HG03066 (cell line): Measurements from ENCODE around the gene SLC25A23.

ENCODE experiments used
- ATAC-seq: cut with Tn5 transposase; IDR thresholded peaks from one replicate; pipeline ENCODE4 v1.9.1; 2021; ENCODE audit warnings: low read depth; ENCODE audit not compliant: unreplicated experiment

Gene SLC25A23

DNA sequence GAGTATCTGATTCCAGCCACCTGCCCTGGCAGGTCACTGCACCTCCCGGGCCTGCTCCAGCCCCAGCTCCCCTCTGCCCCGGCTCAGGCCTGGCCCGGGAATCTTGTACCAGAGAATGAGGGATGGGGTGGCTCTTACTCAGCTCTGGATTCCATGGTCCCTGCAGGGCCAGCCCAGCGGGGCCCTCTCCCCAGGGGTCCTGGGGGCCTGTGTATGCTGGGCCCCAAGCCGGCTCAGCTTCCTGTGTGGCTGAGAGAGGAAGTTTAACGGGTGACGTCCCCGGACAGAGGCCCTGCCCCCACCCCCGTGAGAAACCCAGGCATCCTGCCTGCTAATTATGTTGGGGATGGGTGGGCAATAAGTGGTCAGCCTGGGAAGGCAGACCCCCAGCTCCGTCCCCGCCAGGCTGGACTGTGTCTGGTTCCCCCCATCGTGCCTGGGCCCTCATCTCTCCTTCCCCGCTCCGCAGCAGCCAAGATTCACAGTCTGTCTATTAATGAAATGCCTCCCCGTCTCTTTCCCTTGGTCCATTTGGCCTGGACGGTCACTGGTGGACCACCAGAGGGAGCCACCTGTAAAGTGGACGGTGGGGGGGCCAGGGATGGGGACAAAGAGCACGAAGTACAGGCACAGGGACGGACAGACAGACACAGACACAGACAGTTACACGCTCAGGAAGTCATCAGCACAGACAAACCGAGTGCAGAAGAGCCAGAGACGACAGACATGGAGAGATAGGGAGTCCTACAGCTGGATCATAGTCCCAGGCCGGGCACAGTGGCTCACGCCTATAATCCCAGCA, 22.1 kb upstream of the SLC25A23 start, which contains the start of gene DENND1C:
Gene DENND1C (minus strand): TSS at position 247 of the 802 bp plus-strand sequence. CDS start 92 bp downstream, at position 155.
- peak; percentile 74 for ATAC-seq

DNA sequence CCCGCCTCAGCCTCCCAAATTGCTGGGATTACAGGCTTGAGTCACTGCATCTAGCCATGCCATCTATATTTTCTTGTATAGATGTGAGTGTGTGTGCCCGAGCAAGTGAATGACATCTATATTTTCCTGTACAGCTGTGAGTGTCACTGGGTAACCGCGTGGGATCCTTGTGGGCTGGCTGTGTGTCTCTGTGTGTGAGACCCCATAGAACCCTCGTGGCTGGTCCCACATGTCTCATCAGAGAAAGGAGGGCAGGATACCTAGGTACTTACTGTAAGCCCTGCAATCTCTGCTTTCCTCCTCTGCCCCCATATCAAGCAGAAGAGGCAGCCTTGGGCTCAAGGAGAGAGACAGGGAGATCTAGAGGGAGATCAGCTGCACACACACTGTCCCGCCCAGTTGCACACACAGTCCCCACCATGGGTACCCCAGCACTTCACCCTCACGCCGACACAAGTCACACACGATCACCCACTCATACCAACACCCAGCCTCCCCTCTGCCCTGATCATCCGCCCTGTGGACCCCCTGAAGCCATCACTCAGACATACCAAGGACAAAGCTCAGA, 21.3 kb upstream of the SLC25A23 start:
- ATAC-seq: peak; percentile 13

DNA sequence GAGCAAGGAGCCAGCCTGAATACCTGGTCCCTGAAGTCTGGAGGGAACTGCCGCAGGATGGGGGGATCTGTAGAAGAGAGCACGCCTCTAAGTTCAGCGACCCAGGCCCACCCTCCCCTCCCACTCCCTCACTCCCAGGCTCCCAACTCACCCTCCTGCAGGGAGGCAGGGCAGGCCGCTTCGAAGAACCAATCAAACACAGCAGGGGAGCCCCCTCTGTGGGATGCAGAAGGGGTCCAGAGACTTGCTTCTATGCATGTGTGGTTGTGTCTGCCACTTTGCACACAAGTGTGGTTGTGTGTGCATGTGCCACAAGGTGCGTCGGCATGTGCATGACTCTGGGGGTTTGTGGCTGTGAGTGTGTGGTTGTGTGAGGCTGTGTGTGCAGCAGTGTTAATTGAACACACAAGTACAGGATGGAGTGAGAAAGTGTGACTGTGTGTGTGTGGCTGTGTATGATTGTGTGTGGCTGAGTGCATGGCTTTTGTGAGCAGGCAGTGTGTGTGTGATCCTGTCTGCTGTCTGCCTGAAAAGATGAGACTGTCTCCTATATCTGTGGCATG, 20.3 kb upstream of the SLC25A23 start:
- no peak for ATAC-seq

DNA sequence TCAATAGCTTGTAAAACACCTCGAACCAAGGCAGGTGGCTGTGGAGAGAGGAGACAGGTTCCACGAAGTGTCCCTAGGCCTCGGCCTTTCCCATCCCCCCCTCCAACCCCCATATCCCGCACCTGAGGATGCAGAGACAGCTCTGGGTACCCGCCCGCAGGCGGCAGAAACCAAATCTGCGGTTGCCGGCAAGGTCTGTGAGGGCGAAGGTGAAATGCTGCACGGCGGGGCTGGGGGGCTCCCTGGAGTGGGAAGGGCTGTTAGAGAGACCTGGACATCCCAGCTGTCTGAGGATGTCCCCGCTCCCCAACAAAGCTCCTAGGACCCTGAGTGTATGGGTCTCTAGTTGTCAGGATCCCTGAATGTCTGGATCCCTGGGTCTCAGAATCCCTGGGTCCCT, 19.2 kb upstream of the SLC25A23 start:
- ATAC-seq: no peak

DNA sequence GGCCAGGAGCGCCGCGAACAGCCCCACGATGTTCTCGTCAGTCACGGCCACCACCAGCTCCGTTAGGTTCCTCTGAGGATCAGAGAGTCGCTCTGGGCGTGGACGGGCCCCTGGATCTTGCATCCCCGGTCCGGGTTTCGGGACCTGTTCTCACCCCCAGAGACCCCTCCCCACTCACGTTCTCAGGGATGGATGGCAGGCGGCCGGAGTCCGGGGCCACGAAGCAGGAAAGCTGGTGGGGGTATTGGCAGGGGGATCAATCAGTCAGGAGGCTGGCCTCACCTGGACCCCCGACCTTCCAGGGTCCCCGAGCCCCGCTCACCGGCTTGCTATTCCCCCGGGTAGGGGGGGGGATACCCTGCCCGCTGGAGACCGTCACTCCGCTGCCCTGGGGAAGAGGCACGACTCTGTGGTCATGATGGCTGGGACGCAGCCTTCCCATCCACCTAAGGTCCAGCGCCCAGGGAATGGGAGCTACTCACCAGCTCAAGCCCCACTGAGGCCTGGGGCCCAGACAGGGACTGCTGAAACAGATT, 17.4 kb upstream of the SLC25A23 start:
- no peak for ATAC-seq

DNA sequence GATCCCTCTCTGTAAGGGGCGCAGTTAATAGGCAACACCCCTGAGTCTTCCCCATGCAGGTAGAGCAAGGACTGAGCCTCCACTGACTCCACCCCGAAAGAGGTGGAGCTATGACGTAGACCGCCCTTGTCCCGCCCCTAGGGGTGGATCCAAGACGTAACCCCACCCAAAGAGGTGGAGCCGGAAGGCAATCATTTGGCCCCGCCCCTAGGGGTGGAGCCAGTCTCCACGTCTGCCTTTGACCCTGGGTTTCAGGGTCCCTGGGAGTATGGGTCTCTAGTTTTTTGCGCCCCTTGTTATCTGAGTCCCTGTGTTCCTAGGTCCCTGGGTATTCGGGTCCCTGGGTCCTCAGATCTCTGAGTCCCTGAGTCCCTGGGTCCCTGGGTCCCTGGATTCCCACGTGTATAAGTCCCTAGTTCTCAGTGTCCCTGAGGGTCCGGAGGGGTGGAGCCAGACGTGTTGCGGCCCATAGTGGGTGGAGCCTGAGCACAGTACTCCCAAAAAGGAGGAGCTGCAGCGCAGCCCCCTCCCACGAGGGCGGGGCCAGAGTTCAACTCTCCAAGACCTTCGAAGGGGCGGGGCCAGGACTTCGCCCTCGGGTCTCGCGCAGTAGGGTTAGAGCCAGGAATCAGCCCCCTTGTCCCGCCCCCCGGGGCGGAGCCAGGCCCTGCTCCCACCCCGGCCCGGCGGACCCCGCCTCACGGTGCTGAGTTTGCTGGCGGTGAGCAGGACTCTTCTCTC, 16.7 kb upstream of the SLC25A23 start:
- no peak for ATAC-seq

DNA sequence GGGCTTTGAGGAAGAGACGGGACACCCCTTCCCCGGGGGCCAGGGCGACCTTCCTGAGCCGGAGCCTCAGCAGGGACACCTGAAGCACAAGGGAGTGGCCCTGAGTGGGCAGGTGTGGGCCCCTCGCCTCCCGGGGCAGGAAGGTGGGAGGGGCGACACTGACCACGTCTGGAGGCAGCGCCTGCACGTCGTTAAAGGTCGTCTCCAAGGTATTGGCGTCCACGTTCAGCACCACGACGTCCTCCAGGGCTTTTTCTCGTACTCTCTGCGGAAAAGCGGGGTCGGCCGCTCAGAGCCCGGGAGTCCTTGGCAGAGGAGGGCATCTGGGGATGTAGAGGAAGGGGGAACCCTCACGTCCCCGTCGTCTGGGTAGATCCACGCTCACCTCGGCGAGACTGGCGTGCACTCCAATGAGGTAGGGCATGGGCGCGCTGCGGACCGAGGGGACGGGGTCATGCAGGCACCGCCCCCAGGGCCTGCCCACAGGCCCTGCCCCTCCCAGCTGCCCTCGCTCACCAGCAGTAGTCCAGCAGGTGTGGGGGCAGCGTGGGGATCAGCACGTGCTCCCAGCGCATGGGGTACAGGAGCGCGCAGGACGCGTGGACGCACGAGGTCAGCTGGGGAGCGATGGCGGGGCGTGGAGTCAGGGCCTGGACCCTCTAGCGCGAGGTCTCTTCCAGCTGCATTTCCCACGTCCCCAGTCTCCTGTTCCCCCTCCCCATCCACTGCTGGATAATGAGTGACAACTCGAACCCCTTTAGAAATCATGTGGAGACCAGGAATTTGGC, 15.9 kb upstream of the SLC25A23 start:
- no peak for ATAC-seq

DNA sequence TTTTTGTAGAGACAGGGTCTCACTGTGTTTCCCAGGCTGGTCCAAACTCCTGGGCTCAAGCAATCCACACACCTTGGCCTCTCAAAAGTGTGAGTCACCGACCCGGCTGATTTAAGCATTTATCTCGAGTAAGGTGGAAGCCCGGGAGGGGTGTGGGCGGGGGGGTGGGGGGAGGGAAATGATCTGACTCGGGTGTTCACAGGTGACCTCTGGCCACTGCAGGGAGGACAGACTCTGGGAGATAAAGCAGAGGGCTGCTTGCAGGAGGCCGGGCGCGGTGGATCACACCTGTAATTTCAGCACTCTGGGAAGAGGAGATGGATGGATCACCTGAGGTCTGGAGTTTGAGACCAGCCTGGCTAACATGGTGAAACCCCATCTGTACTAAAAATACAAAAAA, 14.1 kb upstream of the SLC25A23 start:
- ATAC-seq: no peak

DNA sequence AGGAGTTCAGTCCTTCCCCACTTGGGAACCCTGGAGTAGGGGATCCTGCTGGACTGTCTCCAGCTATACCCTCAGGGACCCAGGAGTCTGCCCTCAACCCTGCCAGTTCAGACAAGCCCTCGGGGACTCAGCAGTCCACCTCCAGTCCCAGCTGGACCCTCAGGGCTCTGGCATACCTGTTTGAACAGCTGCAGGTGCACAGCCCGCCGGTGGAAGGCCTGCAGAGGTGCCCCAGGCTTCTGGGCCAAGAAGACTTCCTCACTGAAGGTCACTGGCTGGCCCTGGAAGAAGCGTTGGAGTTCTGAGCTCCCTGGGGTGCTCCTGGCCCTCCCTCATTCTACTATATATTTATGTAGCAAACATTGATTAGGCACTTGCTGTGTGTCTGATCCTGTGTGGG, 13.1 kb upstream of the SLC25A23 start:
- ATAC-seq: no peak

DNA sequence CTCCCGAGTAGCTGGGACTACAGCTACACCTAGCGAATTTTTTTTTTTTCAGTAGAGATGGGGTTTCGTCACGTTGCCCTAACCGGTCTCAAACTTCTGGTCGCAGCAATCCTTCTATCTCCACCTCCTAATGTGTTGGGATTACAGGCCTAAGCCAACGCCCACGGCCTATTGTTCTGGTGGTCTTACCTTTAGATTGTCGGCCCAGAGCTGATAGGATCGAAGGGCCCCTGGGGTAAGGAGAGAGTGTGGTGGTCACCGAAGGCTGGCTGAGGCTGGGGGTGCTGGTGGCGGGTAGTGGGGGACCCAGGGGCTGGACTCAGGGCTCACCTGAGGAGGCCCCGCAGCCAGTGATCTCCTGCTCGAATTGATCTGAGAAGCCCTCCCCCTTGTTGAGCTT, 11.5 kb upstream of the SLC25A23 start:
- no peak for ATAC-seq

DNA sequence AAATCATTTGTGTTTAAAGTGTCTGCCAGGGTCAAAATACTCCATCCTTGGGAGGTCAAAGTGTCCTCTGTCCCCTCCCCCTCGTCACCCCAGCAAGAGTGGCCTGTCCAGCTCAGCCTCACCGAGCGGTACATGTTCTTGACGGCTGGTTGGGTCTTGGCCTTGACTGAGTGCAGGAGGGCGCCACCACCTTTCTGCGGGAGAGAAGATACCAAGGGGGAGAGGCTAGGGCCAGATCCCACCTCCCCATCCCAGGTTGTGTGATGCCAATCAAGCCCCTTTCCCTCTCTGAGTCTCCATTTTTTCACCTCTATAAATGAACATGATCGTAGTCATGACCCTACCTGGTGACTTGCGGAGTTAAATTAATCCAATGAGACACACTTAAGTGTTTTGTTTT, 10.6 kb upstream of the SLC25A23 start:
- ATAC-seq: no peak

DNA sequence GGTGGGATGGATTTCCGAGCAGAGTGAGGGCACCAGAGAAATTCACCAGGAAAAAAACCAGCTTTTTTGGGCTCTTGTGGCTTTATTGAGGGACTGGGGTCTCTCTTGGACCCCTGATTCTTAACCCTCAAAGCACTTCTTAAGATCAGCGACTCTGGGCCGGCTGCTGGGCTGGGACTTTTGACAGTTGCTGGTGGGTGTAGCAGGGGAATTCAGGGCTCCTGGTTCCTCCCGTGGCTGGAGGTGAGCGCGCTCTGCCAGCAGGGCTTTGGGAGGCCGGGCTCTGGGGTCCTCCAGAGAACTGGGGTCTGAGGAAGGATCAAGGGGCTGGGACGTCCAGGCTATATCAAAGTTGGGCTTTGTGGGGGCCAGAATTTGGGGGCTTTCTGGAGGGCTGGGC, 7.8 kb upstream of the SLC25A23 start:
- ATAC-seq: no peak

DNA sequence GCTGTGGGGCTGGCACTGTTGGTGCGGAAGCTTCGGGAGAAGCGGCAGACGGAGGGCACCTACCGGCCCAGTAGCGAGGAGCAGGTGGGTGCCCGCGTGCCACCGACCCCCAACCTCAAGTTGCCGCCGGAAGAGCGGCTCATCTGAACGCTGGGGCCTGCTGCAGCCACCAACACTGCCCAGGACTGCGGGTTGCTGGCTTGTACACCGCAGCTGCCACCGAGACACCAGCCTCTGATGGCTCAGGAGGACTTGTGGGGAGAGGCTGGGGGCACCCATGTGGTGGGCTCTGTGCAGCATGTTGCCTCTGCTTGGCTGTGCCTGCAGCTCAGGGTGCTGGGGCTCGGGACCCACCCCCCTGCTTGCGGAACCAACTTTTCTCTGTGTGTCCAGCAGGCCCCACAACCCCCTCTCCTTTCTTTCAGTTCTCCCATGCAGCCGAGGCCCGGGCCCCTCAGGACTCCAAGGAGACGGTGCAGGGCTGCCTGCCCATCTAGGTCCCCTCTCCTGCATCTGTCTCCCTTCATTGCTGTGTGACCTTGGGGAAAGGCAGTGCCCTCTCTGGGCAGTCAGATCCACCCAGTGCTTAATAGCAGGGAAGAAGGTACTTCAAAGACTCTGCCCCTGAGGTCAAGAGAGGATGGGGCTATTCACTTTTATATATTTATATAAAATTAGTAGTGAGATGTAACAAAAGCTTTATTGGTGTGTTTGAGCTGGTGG, 7.1 kb upstream of the SLC25A23 start:
- ATAC-seq: no peak

DNA sequence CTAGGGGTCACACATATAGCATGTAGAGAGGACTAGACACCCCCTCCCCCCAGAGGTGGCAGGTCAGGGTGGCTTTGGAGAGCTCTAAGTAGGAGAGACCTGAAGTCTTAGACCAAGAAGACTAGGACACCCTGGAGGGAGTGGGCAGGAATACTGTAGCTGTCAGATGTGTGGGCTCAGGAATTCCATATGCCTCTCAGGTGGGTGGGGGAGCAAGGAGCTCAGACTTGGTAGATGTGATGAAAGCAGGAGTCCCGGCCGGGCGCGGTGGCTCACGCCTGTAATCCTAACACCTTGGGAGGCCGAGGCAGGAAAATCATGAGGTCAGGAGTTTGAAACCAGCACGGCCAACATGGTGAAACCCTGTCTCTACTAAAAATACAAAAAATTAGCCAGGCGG, 6.1 kb upstream of the SLC25A23 start:
- ATAC-seq: no peak

DNA sequence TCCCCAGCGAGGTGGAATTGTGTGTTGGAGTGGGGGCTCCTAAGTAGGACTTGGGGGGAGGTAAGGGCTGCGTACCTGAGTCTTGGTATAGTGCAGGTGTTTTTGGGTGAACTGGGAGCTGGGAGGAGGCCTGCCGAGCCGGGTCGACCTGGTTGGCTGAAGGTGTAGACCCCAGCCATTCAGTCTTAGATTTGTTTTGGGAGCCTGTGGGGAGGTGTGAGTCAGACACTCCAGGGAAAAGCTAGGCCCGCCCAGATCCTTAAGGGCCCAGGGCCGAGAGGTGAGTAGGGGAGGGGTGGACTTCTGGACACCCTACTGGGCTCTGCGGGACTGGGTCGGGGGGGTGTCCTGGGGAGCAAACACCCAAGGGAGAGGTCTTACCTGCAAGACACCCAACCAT, 5.4 kb upstream of the SLC25A23 start:
- no peak for ATAC-seq

DNA sequence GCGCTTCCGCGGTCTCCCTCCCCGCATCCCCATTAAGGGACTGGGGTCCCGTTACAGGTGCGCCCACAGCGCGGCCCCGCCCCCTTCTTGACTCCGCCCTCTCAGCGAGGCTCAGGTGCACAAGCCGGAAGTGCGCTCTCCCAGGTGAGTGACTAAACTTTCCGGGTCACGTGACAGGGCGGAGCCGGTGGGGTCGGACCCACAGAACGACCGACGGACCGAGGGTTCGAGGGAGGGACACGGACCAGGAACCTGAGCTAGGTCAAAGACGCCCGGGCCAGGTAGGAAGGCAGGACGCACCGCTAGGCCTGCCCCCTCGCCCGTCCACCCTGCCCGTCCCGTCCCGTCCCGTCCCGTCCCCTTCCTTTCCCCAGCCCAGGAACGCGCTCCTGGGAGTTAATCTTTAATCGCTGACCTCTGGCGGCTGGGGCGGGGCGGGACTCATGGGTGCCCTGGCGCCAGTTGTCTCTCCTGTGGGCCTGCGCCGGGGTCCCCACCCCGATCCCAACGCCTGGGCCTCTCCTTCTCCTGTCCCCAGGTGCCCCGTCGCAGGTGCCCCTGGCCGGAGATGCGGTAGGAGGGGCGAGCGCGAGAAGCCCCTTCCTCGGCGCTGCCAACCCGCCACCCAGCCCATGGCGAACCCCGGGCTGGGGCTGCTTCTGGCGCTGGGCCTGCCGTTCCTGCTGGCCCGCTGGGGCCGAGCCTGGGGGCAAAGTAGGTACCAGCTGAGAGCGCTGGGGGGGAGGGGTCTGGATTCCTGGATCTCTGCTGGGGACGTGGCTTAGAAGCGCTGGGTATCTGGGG, 4.7 kb upstream of the SLC25A23 start, which contains the start of gene CRB3:
Gene CRB3 (plus strand): TSS at position 202 of the 804 bp plus-strand sequence. CDS start 431 bp downstream, at position 633.
- ATAC-seq: no peak

DNA sequence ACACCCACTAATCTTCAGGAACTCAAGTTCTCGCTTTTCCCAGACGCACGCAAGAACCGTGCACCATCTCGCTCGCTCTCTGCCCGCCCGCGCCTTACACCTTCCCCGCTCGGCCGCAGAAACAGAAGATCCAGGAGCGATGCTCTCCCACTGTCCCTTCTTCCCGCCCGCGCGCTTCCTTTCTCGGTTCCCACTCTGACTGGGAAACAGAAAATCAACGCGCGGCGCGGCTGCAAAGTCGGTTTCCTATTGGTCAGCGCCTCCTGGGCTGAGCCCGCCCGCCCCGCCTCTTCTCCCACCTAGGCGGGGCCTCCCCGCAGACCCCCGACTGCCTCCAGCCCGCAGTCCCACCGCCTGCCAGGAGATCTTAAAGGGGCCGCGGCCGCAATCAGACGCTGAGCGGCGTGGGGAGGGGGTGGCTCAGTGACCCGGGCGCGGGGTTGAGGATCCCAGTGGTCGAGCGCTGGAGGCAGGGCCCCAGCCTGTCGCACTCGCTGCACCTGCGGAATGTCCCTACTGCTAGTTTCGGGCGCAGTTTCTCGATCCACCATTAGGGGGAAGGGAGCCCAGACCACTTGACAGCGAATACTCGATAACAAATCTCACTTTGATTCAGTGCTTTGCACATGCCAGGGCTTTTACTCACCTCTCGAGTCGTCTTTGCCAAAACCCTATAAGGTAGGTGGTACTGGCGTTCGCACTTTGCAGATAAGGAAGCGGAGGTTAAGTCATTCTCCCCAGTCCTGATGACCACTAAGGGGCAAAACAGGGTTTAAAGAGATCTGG, 700 bp upstream of the SLC25A23 start:
- peak; percentile 74 for ATAC-seq

DNA sequence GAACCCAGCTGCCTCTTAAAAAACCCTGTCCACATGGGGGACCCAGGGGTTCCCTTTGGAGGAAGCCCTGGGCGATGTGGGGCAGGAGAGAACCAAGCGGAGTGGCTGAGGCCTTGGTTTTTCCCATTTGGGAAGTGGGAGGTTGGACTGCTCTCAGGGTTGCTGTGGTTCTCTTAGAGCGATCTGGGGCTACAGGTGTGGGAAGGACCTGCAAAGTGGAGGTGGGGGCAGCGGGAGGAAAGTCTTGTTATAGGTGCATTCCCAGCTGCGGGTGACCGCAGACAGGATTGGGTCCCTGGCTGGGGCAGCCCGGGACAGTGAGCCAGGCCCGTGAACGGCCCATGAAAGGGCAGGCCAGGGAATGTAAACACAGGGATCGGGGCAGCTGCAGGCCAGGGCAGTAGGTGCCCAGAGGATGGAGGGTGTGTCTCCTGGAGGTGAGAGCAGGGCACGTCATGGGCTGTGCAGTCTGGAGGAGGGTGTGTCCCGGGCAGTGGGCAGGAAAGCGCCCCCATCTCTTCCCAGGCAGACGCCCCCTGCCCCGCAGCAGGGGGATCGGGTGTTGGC, 814 bp downstream of the SLC25A23 start:
- ATAC-seq: no peak
